Lower leg skin (tissue), 3 donors: Measurements from ENCODE around the gene ZDHHC14.

Source experiments
- POLR2A ChIP-seq, 2 donors: fragments of 450-650 bp; IDR thresholded peaks; one replicate each; pipeline ENCODE4 v1.6.1; 2016 to 2017; ENCODE audit warnings: antibody characterized with exemption in 2 of 2, mild to moderate bottlenecking in 1 of 2, moderate library complexity in 1 of 2
- TF ChIP-seq, protein P1 (sequence below), 3 donors: fragments of 450-650 bp; IDR thresholded peaks; one replicate each; pipeline ENCODE4 v1.5.1; 2016; ENCODE audit warnings: antibody characterized with exemption in 3 of 3, mild to moderate bottlenecking in 3 of 3, moderate library complexity in 2 of 3

DNA sequence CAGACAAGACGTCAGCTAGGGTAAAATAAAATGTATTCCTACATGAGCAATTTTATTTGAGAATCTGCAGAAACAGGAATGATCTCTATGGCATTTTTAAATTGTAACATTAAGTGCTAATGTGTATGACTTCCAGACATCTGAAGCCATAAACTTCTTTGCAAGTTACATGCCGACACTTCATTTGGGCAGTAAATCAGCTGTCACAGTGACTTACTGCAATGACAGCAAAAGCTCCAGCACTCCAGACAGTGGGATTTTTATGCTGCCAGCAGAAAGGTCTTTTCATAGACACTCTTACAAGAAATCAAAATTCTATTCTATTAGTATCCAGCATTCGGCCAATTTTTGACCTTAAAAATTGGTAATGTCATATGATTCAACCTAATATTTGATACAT lies 285.7 kb downstream of the ZDHHC14 start:
- TF ChIP-seq POLR2A (IDR thresholded peaks at IDR 0.05), result no peak
- TF ChIP-seq, protein P1, sequence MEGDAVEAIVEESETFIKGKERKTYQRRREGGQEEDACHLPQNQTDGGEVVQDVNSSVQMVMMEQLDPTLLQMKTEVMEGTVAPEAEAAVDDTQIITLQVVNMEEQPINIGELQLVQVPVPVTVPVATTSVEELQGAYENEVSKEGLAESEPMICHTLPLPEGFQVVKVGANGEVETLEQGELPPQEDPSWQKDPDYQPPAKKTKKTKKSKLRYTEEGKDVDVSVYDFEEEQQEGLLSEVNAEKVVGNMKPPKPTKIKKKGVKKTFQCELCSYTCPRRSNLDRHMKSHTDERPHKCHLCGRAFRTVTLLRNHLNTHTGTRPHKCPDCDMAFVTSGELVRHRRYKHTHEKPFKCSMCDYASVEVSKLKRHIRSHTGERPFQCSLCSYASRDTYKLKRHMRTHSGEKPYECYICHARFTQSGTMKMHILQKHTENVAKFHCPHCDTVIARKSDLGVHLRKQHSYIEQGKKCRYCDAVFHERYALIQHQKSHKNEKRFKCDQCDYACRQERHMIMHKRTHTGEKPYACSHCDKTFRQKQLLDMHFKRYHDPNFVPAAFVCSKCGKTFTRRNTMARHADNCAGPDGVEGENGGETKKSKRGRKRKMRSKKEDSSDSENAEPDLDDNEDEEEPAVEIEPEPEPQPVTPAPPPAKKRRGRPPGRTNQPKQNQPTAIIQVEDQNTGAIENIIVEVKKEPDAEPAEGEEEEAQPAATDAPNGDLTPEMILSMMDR (IDR thresholded peaks at IDR 0.05), result no peak
